ENCODE measurements around the gene RTN4RL1.
"Not testable (repeated sequence)": the region's sequence is repeated elsewhere in the genome, so short reads cannot be mapped to it uniquely, and the experiment has no call there.

The RTN4RL1 gene

DNA sequence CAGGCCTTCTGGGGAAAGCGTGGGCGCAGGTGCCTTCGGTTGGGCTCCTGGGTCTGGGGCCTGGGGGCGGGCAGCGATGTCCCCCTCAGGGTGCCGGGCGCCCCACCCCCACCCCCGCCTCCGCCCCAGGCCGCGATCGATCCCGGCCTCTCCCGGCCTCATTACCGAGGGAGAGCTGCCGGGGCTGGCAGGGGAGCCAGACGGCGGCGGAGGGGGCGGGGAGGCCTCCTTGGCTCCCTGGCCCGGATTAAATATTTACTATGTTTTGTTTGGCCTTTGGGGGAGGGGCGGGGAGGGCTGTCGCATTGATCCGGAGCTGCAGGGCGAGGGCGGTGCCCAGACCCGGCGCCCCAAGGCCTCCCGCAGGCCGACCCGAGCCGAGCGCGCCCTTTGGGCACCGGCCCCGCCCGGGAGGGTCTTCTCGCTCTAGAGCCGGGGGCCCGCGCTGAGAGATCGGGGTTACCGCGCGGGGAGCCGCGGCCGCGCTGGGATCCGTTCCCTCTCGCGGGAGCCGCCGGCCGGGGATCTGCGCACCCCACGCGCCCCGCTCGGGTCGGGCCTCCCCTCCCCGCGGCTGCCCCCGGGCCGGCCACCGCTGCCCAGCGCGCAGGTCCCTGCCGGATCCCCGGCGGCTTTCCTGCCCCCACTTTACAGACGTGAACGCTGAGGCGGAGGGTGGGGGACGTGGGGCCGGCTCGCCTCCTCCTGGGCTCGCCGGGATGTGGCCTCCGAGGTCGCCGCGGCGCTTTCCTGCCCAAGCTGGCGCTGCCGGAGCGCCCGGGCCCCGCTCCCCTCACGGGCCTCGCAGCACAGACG, 27.0 kb downstream of the RTN4RL1 start:
- DNase-seq = peak in 1 of 2 experiments; percentile 29

- DNase-seq = no peak
Measured at GRCh38 chr17:1997289-1997926, 27.7 kb downstream of the RTN4RL1 start.

DNA sequence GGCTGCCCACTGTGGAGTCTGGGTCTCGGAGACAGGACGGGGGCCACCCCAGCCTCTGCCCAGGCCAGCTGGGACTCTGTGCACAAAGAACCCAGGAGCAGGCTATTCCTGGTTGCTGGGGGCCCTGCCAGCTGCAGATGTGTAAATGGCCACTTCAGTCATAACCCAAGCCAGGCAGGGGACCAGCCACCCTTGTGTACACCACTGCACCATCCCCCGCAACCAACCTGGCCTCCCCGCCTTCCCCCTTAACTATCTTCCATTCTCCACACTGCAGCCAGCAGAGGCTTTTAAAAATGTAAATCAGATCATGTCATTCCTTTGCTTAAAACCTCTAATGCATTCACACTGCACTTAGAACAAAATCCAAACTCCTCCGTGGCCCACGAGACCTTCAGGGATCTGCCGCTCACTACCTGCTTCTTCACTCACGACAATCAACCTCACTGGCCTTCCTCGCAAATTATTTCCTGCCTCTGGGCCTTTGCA, 28.3 kb downstream of the RTN4RL1 start:
- DNase-seq = no peak

GRCh38 chr17:1995907-1996799, 29.0 kb downstream of the RTN4RL1 start:
- DNase-seq = no peak

GRCh38 chr17:1995321-1995892, 29.7 kb downstream of the RTN4RL1 start:
- no peak for DNase-seq

DNA sequence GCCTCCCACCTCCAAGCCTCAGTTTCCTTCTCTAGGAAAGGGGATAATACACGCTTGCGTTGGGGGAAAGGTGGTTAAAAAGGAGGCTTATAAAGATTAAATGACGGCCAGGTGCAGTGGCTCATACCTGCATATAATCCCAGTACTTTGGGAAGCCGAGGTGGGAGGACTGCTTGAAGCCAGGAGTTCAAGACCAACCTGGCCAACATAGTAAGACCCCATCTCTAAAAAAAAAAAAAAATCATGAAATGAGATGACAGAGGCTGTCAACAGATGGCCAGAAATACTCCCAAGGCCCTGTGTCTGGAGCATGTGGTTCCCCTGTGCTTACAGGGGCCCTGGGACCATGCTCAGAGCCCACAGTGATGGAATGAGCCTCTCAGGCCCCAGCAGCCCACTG, 30.4 kb downstream of the RTN4RL1 start:
- no peak for DNase-seq

DNA sequence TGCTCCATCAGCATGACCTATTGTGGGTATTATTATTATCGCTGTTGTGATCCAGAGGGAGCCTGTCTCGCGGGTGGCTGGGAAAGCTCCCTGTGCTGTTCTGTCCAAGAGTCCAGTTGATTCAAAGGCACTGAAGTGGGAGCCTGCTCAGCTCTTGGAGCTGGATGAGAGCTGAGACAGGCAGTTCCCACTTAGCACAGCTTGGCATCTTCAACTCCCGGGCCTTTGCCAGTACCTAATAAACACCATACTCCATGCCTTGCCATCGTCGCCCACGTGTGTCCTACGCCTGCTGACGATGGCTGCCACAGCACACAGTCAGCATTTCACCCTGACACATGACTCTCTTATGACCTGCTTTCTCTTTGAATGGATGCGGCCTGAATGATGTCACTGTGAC, 32.6 kb downstream of the RTN4RL1 start:
- no peak for DNase-seq

GRCh38 chr17:1989135-1989534, 36.0 kb downstream of the RTN4RL1 start:
- DNase-seq = no peak

GRCh38 chr17:1986783-1987451, 38.2 kb downstream of the RTN4RL1 start:
- DNase-seq = no peak

GRCh38 chr17:1985686-1986085, 39.4 kb downstream of the RTN4RL1 start:
- no peak for DNase-seq

GRCh38 chr17:1985093-1985492, 40.0 kb downstream of the RTN4RL1 start:
- no peak for DNase-seq

GRCh38 chr17:1982793-1983366, 42.3 kb downstream of the RTN4RL1 start:
- DNase-seq = not testable (repeated sequence)

- no peak for DNase-seq
Measured at GRCh38 chr17:1980665-1981250, 44.4 kb downstream of the RTN4RL1 start.

GRCh38 chr17:1979182-1979985, 45.8 kb downstream of the RTN4RL1 start:
- DNase-seq = no peak

GRCh38 chr17:1978396-1978949, 46.7 kb downstream of the RTN4RL1 start:
- DNase-seq = no peak

DNA sequence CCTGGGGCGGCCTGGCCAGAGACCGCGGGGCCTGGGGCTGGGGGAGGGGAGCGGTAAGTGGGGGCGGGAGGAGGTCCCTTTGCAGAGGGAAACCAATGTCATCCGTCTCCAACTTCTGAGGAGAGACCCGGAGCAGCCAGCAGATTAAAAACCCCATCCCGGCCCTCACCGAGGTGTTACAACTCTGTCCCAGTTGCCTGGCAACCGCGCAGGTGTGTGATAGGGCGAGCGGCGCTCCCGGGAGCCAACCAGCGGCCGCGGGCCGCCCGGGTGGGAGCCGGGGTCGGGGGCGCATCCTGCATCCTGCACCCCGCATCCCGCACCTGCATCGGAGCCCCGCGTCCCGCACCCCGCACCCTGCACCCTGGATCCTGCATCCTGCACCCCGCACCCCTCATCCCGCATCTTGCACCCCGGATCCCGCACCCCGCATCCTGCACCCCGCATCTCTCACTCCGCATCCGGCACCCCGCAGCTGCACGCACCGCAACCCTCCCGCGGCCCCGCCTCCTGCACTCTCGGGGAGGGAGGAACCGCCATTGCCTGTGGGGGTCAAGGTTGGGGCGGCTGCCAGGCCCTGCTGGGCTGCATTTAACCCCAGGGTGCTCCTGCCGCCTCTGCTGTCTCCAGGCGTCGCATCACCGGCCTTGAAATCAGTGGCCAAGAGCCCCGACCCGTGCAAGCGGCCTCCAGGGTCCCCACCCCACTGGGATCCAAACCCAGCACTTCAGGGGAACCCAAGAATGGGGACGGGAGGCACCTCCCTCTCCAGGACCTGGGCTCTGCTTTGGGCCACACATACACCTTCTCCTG, 47.3 kb downstream of the RTN4RL1 start:
- no peak for DNase-seq

GRCh38 chr17:1976683-1977064, 48.5 kb downstream of the RTN4RL1 start:
- no peak for DNase-seq

- peak in 1 of 2 experiments; percentile 24 for DNase-seq
Measured at GRCh38 chr17:1976000-1976682, 49.0 kb downstream of the RTN4RL1 start.

- DNase-seq = no peak
Measured at GRCh38 chr17:1975573-1975972, 49.6 kb downstream of the RTN4RL1 start.
